ENCODE data around the gene MMP24.
A peak's percentile ranks its signal among the peaks of the same experiment; 100 is the strongest.

Gene MMP24

GRCh38 chr20:35273449-35274171 lies 47.1 kb downstream of the MMP24 start:
- no peak for DNase-seq (ENCODE audit: low spot score)
- TF ChIP-seq CTCF (IDR thresholded peaks at IDR 0.05; ENCODE audit: extremely low read depth, insufficient read depth, missing control alignments), result no peak
- in situ Hi-C loops (cut with MboI; ENCODE audit: low pct_unique_long_range_greater_than_20kb, low sequenced_read_pairs, unreplicated experiment), result no loop called here

- in situ Hi-C loops (cut with MboI; ENCODE audit: low pct_unique_long_range_greater_than_20kb, low sequenced_read_pairs, unreplicated experiment), result no loop called here
- DNase-seq (ENCODE audit: low spot score), result no peak
- TF ChIP-seq CTCF (IDR thresholded peaks at IDR 0.05; ENCODE audit: extremely low read depth, insufficient read depth, missing control alignments), result no peak
These were observed 47.9 kb downstream of the MMP24 start for GRCh38 chr20:35274172-35275092.

- TF ChIP-seq CTCF (IDR thresholded peaks at IDR 0.05; ENCODE audit: extremely low read depth, insufficient read depth, missing control alignments), result no peak
- in situ Hi-C loops (cut with MboI; ENCODE audit: low pct_unique_long_range_greater_than_20kb, low sequenced_read_pairs, unreplicated experiment), result no loop called here
- no peak for DNase-seq (ENCODE audit: low spot score)
These were observed 49.3 kb downstream of the MMP24 start for GRCh38 chr20:35275741-35276251.

- in situ Hi-C loops (cut with MboI; ENCODE audit: low pct_unique_long_range_greater_than_20kb, low sequenced_read_pairs, unreplicated experiment), result no loop called here
- no peak for TF ChIP-seq CTCF (IDR thresholded peaks at IDR 0.05; ENCODE audit: extremely low read depth, insufficient read depth, missing control alignments)
- no peak for DNase-seq (ENCODE audit: low spot score)
These were observed 49.9 kb downstream of the MMP24 start for GRCh38 chr20:35276408-35276807.

GRCh38 chr20:35277127-35277526 lies 50.6 kb downstream of the MMP24 start:
- no peak for DNase-seq (ENCODE audit: low spot score)
- TF ChIP-seq CTCF (IDR thresholded peaks at IDR 0.05; ENCODE audit: extremely low read depth, insufficient read depth, missing control alignments), result no peak
- in situ Hi-C loops (cut with MboI; ENCODE audit: low pct_unique_long_range_greater_than_20kb, low sequenced_read_pairs, unreplicated experiment), result no loop called here

GRCh38 chr20:35277531-35278395 lies 51.3 kb downstream of the MMP24 start, which contains the start of gene MMP24OS:
Gene MMP24OS (minus strand): TSS chr20:35278122. CDS start chr20:35277929, 193 bp downstream.
- in situ Hi-C loops (cut with MboI; ENCODE audit: low pct_unique_long_range_greater_than_20kb, low sequenced_read_pairs, unreplicated experiment), result no loop called here
- peak; percentile 56 for TF ChIP-seq CTCF (IDR thresholded peaks at IDR 0.05; ENCODE audit: extremely low read depth, insufficient read depth, missing control alignments)
- DNase-seq (ENCODE audit: low spot score), result peak; percentile 96

Measured in GM13977 (cell line).